Neural cell (in vitro differentiated cells): Measurements from ENCODE around the gene FAM168B. TPM values are rescaled to one million over a fixed set of nuclear protein-coding genes. Genes with fewer than 3 reads are reported as not detected.

Experiments
- H2AFZ ChIP-seq: fragments of 200-600, 300-800 bp; sonication (generic), shearing (Covaris generic); 2 replicates; pipeline ENCODE4 v1.6.0; 2014; ENCODE audit warnings: low read depth, mild to moderate bottlenecking, antibody characterized with exemption, low read length, moderate library complexity
- H3F3A ChIP-seq: fragments of 200-600 bp; shearing (Covaris generic); 2 replicates; pipeline ENCODE4 v1.6.1; 2016; ENCODE audit warnings: mild to moderate bottlenecking, moderate library complexity, mixed read lengths, antibody characterized with exemption, low read length; ENCODE audit not compliant: insufficient read depth, poor library complexity, severe bottlenecking
- H3K27ac ChIP-seq: fragments of 200-600, 300-800 bp; sonication (generic), shearing (Covaris generic); 2 replicates; pipeline ENCODE4 v1.5.1; 2014; ENCODE audit warnings: mild to moderate bottlenecking, low read length, moderate library complexity
- H3K27me3 ChIP-seq: fragments of 300-800, 200-600 bp; sonication (generic), shearing (Covaris generic); 2 replicates; pipeline ENCODE4 v1.6.0; 2014; ENCODE audit warnings: mild to moderate bottlenecking, low read depth, low read length, moderate library complexity; ENCODE audit not compliant: insufficient read depth
- H3K36me3 ChIP-seq: fragments of 300-800, 200-600 bp; sonication (generic), shearing (Covaris generic); 2 replicates; pipeline ENCODE4 v1.5.1; 2014; ENCODE audit warnings: mild to moderate bottlenecking, antibody characterized with exemption, low read length, moderate library complexity; ENCODE audit not compliant: insufficient read depth
- H3K4me2 ChIP-seq: fragments of 300-800, 200-600 bp; sonication (generic), shearing (Covaris generic); 2 replicates; pipeline ENCODE4 v1.6.0; 2014; ENCODE audit warnings: mild to moderate bottlenecking, low read length
- H3K4me3 ChIP-seq: fragments of 300-800, 200-600 bp; sonication (generic), shearing (Covaris generic); 2 replicates; pipeline ENCODE4 v1.5.1; 2014; ENCODE audit warnings: mild to moderate bottlenecking, low read length, moderate library complexity
- H3K79me2 ChIP-seq: fragments of 200-600 bp; shearing (Covaris generic); replicated peaks from 2 replicates; pipeline ENCODE4 v1.6.0; 2014; ENCODE audit warnings: mild to moderate bottlenecking, low read length, moderate library complexity; ENCODE audit not compliant: insufficient read depth
- H3K9ac ChIP-seq: fragments of 300-800, 200-600 bp; sonication (generic), shearing (Covaris generic); 2 replicates; pipeline ENCODE4 v1.6.1; 2016; ENCODE audit warnings: mild to moderate bottlenecking, low read length, mixed read lengths
- H3K9me2 ChIP-seq: fragments of 200-600 bp; shearing (Covaris generic); 2 replicates; pipeline ENCODE4 v1.6.1; 2016; ENCODE audit warnings: mild to moderate bottlenecking, low read length, mixed read lengths; ENCODE audit not compliant: insufficient read depth
- H3K9me3 ChIP-seq: fragments of 200-600, 300-800 bp; sonication (generic), shearing (Covaris generic); 2 replicates; pipeline ENCODE4 v1.6.1; 2016; ENCODE audit warnings: mild to moderate bottlenecking, mixed run types, low read length, moderate library complexity, mixed read lengths
- H4K20me1 ChIP-seq: fragments of 200-600 bp; shearing (Covaris generic); 2 replicates; pipeline ENCODE4 v1.6.1; 2016; ENCODE audit warnings: mild to moderate bottlenecking, mixed run types; ENCODE audit not compliant: insufficient read depth
- EP300 ChIP-seq: fragments of 450-650 bp; conservative IDR thresholded peaks from 2 replicates; pipeline ENCODE4 v1.6.1; 2014; ENCODE audit warnings: antibody characterized with exemption, mild to moderate bottlenecking, moderate library complexity; ENCODE audit not compliant: poor library complexity, severe bottlenecking
- EZH2 ChIP-seq: fragments of 200-600, 300-800 bp; shearing (Covaris generic), sonication (generic); IDR thresholded peaks from 2 replicates; pipeline ENCODE4 v1.6.1; 2014; ENCODE audit warnings: antibody characterized with exemption, low read length, borderline replicate concordance, mild to moderate bottlenecking; ENCODE audit not compliant: insufficient read depth, poor library complexity, severe bottlenecking
- MXI1 ChIP-seq: fragments of 450-650 bp; conservative IDR thresholded peaks from 2 replicates; pipeline ENCODE4 v1.6.1; 2014; ENCODE audit warnings: antibody characterized with exemption, mild to moderate bottlenecking; ENCODE audit not compliant: poor library complexity, severe bottlenecking
- POLR2AphosphoS5 ChIP-seq: IDR thresholded peaks from 2 replicates; pipeline ENCODE4 v1.6.1; 2012
- RAD21 ChIP-seq: fragments of 450-650 bp; conservative IDR thresholded peaks from 2 replicates; pipeline ENCODE4 v1.6.1; 2014; ENCODE audit warnings: antibody characterized with exemption, mild to moderate bottlenecking, moderate library complexity
- SMC3 ChIP-seq: fragments of 450-650 bp; conservative IDR thresholded peaks from 2 replicates; pipeline ENCODE4 v1.6.1; 2014; ENCODE audit warnings: antibody characterized with exemption, mild to moderate bottlenecking, moderate library complexity; ENCODE audit not compliant: poor library complexity
- TAF1 ChIP-seq: IDR thresholded peaks from 2 replicates; pipeline ENCODE4 v1.6.1; 2012; ENCODE audit warnings: low read depth
- polyA plus RNA-seq: library from polyadenylated mRNA; depleted of rRNA; stranded (reverse); fragments of >200 nt; gene quantifications from 2 replicates; pipeline ENCODE4 v1.2.3, GENCODE V29; 2014
- TF ChIP-seq, protein P1 (sequence below): fragments of 450-650 bp; IDR thresholded peaks from 2 replicates; pipeline ENCODE4 v1.5.1; 2014; ENCODE audit warnings: antibody characterized with exemption, mild to moderate bottlenecking, moderate library complexity; ENCODE audit not compliant: poor library complexity, severe bottlenecking
- TF ChIP-seq, protein P2 (sequence below): IDR thresholded peaks from 2 replicates; pipeline ENCODE4 v1.6.1; 2012; ENCODE audit warnings: borderline replicate concordance

The FAM168B gene
- polyA plus RNA-seq, 1 donor from 2014 or later, result 162 TPM

DNA sequence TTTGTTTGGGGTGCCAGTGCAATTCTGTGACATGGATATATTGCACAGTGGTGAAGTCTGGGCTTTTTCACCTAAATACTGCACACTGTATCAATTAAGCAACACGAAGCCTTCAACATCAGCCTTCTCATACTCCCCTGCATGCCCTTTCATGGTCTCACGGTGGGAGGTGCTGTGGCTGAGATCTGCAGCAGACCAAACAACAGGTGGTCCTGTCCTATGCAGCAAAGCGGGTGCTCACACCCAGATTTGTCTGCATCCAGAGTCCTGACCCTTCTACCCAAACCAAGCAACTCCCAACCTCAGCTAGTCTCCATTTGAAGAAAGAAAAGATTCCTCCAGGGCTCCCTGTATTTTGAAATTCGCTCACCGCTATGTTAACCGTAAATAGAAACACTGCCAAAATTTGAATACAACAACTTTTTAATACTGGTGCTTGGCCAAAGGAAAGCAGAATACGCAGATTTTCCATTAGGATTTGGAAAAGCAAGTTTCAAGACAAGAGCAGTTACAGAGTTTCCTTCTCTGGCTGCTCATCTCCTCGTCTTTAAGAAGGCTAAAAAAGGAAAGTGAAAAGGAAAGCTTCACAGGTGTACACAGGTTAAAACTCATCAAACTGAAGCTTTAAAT, 34.9 kb downstream of the FAM168B start:
- TF ChIP-seq EZH2, result no peak
- no peak for TF ChIP-seq SMC3
- no peak for TF ChIP-seq TAF1
- TF ChIP-seq, protein P1, sequence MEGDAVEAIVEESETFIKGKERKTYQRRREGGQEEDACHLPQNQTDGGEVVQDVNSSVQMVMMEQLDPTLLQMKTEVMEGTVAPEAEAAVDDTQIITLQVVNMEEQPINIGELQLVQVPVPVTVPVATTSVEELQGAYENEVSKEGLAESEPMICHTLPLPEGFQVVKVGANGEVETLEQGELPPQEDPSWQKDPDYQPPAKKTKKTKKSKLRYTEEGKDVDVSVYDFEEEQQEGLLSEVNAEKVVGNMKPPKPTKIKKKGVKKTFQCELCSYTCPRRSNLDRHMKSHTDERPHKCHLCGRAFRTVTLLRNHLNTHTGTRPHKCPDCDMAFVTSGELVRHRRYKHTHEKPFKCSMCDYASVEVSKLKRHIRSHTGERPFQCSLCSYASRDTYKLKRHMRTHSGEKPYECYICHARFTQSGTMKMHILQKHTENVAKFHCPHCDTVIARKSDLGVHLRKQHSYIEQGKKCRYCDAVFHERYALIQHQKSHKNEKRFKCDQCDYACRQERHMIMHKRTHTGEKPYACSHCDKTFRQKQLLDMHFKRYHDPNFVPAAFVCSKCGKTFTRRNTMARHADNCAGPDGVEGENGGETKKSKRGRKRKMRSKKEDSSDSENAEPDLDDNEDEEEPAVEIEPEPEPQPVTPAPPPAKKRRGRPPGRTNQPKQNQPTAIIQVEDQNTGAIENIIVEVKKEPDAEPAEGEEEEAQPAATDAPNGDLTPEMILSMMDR, result no peak
- TF ChIP-seq MXI1, result no peak
- no peak for TF ChIP-seq EP300
- TF ChIP-seq, protein P2, sequence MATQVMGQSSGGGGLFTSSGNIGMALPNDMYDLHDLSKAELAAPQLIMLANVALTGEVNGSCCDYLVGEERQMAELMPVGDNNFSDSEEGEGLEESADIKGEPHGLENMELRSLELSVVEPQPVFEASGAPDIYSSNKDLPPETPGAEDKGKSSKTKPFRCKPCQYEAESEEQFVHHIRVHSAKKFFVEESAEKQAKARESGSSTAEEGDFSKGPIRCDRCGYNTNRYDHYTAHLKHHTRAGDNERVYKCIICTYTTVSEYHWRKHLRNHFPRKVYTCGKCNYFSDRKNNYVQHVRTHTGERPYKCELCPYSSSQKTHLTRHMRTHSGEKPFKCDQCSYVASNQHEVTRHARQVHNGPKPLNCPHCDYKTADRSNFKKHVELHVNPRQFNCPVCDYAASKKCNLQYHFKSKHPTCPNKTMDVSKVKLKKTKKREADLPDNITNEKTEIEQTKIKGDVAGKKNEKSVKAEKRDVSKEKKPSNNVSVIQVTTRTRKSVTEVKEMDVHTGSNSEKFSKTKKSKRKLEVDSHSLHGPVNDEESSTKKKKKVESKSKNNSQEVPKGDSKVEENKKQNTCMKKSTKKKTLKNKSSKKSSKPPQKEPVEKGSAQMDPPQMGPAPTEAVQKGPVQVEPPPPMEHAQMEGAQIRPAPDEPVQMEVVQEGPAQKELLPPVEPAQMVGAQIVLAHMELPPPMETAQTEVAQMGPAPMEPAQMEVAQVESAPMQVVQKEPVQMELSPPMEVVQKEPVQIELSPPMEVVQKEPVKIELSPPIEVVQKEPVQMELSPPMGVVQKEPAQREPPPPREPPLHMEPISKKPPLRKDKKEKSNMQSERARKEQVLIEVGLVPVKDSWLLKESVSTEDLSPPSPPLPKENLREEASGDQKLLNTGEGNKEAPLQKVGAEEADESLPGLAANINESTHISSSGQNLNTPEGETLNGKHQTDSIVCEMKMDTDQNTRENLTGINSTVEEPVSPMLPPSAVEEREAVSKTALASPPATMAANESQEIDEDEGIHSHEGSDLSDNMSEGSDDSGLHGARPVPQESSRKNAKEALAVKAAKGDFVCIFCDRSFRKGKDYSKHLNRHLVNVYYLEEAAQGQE, result no peak
- TF ChIP-seq RAD21, result no peak
- TF ChIP-seq POLR2AphosphoS5, result no peak
- no peak overlapping the region for H3K4me2 ChIP-seq
- no peak overlapping the region for H2AFZ ChIP-seq
- H3K27ac ChIP-seq, result no peak overlapping the region
- H3K4me3 ChIP-seq, result no peak overlapping the region
- H4K20me1 ChIP-seq, result no peaks in the 10 kb centered on the region
- H3K9me3 ChIP-seq, result no peaks in the 10 kb centered on the region
- H3K27me3 ChIP-seq, result no peaks in the 10 kb centered on the region
- H3K9ac ChIP-seq, result no peak overlapping the region
- H3K9me2 ChIP-seq, result no peaks in the 10 kb centered on the region
- H3K79me2 ChIP-seq, result peaks cover 43% of the 10 kb centered on the region
- peaks cover 6% of the 10 kb centered on the region for H3K36me3 ChIP-seq
- H3F3A ChIP-seq, result no peaks in the 10 kb centered on the region

DNA sequence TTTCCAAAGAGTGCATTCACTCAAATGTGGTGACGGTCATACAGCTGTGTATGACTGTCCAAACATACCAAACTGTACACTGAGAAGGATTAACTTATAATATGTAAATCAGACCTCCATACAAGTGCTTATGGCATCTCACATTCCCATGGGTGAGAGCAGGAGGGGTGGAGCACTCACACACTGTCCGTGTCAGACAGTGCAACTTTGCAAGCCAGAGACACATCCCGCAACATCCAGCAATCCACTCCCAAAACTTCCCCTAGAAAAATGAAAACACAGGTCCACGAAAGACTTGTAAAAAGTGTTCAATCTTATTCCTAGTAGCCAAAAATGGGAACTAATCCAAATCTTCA, 36.4 kb downstream of the FAM168B start:
- Histone ChIP-seq H2AFZ (no peak overlapping the region), H3K9me2 (no peaks in the 10 kb centered on the region), H3K79me2 (peaks cover 34% of the 10 kb centered on the region), H3K27ac (no peak overlapping the region), H3F3A (no peaks in the 10 kb centered on the region), H3K4me3 (no peak overlapping the region), H3K36me3 (peaks cover 6% of the 10 kb centered on the region), H3K27me3 (no peaks in the 10 kb centered on the region), H3K4me2 (no peak overlapping the region), H3K9ac (no peak overlapping the region), H3K9me3 (no peaks in the 10 kb centered on the region), H4K20me1 (no peaks in the 10 kb centered on the region)
- no peak for TF ChIP-seq RAD21
- no peak for TF ChIP-seq EZH2
- no peak for TF ChIP-seq SMC3
- TF ChIP-seq, protein P2, result no peak
